Measurements from ENCODE around the gene RAD18.

RAD18 gene

DNA sequence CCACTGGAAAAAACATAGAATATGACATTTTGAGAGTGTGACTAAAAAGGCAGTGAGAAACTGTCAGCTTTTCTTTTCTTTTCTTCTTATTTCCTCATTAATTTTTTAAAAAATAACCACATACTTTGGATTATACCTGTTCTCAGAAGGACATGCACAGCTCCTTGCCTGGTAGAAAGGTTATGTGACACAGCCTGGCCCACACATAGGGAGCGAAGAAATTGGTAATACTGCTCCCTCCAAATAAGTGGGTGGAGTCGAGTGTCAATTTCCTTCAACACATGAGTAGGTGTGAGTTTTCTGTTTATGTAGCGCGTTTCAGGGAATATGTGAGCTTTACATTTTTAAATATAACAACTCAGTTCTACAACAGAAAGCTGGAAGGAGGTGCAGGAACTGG is 28.9 kb upstream of the RAD18 start:
- H3K4me3 ChIP-seq (ENCODE audit: low read length) = no peak overlapping the region
- DNase-seq (ENCODE audit: low read depth) = no peak
- TF ChIP-seq, protein P1, sequence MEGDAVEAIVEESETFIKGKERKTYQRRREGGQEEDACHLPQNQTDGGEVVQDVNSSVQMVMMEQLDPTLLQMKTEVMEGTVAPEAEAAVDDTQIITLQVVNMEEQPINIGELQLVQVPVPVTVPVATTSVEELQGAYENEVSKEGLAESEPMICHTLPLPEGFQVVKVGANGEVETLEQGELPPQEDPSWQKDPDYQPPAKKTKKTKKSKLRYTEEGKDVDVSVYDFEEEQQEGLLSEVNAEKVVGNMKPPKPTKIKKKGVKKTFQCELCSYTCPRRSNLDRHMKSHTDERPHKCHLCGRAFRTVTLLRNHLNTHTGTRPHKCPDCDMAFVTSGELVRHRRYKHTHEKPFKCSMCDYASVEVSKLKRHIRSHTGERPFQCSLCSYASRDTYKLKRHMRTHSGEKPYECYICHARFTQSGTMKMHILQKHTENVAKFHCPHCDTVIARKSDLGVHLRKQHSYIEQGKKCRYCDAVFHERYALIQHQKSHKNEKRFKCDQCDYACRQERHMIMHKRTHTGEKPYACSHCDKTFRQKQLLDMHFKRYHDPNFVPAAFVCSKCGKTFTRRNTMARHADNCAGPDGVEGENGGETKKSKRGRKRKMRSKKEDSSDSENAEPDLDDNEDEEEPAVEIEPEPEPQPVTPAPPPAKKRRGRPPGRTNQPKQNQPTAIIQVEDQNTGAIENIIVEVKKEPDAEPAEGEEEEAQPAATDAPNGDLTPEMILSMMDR (conservative IDR thresholded peaks at IDR 0.05; ENCODE audit: low read depth, low read length) = no peak

DNA sequence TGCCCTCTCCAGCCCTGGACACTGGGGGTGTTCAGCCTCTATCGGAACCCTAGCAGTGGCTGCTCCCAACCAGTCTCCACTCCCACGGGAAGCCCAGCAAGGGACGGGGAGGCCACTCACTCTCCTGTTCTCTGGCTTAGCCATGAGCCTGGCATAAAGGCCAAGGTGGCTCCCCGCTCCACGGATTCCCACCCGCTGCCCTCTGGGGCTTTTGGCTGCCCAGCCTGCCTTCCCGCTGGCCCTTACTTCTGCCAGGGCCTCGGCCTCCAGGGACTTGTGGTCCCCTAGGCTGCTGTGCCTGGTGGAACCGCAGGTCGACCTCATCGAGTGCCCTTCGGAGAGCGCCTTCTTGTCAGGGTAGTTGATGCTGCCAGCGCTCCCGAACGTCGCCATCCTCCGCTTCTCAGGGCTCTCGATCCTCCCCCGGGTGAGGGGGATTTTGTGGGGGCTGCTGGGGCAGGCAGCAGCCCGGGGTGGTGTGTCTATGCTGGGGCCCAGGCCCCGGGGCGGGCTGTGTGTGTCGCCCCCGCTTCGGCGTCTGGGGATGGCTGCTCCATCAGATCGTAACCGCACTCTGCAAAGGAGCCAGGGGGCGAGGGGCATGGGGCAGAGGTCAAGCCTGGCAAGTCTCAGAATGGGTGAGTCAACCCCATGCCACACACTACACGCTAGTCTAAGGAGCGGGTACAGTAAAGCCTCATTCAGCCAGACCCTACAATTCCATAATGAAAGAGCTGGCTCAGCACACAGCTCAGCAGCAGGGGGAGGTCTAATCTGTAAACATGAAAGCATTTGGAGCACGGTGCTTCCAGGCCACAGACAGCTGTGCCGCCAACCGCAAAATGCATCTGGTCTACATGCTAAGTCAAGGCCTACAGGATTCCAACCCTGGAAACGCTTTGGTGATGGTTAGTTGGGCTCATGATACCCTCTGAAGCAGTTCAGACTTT is 27.3 kb upstream of the RAD18 start:
- no peak for DNase-seq (ENCODE audit: low read depth)
- H3K4me3 ChIP-seq (ENCODE audit: low read length) = no peak overlapping the region
- TF ChIP-seq, protein P1 (conservative IDR thresholded peaks at IDR 0.05; ENCODE audit: low read depth, low read length) = no peak

DNA sequence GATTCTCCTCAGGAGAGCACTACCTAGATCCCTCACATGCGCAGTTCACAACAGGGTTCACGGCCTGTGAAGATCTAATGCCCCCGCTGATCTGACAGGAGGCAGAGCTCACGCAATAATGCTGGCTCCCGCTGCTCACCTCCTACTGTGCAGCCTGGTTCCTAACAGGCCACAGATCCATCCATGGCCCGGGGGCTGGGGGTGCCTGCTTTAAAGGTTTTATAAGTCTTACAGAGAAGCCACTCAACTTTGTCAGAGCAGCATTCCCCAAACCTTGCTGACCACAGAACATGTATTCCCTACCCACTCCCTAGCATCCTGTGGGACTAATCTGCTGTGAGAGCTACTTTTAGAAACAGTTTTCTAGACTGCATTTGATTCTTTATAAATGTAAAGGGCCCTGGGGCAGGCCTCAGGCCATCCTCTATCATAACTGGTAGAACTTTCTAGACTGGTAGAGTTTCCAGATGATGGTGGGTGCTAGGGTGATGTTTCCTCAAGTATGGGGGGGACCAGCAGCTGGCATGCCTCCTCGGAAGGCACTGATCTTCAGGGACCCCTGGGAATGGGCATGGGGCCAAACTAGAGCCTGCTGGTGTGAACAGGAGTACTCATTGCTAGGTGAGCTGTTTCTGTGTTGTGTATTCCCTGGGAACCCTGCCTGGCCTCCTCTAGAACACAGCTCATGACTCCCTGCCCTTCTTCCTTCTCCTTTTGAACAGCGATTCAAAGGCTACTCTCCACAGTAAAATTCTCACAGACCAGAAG is 25.7 kb upstream of the RAD18 start:
- TF ChIP-seq, protein P1 (conservative IDR thresholded peaks at IDR 0.05; ENCODE audit: low read depth, low read length) = no peak
- no peak overlapping the region for H3K4me3 ChIP-seq (ENCODE audit: low read length)
- DNase-seq (ENCODE audit: low read depth) = no peak

DNA sequence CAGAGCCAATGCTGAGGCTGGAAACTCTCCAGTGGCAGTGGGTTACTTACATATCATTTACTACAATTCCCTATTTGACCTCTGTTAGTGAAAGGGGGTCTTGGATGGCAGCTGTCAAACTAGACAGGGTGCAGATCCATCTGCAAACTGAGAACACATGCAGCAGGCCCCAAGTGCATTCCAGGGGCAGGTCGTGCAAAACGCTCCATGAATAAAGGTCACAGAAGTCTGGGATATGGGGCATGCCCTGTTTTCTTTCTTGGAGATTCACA is 25.0 kb upstream of the RAD18 start:
- TF ChIP-seq, protein P1 (conservative IDR thresholded peaks at IDR 0.05; ENCODE audit: low read depth, low read length) = no peak

DNA sequence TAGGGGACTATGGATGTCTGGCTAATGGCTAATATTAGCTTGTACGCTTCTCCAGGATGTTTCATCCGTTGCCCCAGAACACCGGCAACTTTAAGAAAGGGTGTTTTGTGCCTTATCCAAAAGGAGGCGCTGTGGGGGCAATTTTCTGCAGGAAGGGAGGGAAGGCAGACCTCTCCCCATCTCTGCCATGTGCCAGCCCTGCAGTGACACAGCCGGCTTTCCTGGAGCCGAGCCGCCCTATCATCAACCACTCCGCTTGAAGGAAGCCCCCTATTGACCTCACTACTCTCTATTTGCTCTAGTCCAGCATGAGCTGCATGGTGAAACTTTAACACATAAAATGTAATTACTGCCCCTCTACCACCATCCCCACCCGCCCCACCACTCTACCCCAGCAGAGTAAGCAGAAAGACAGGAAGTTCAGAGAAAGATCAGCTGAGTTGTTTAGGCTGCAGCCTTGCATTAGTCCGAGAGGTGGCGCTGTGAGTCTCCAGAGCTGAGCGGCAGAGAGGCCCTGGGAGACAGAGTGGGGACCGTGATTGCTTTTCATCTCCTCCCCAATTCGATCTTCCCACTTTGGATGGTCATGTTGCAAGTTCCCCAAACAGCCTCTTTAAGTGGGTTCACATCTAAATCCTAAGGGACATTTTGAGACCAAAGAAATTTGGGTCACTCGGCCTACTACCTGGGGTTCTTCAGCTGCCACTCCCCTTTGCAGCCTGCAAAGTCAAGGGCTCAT is 24.5 kb upstream of the RAD18 start:
- TF ChIP-seq, protein P1 (conservative IDR thresholded peaks at IDR 0.05; ENCODE audit: low read depth, low read length) = peak; percentile 90
- DNase-seq (ENCODE audit: low read depth) = no peak
- H3K4me3 ChIP-seq (ENCODE audit: low read length) = no peak overlapping the region

More for the DNA sequence above, 25.0 kb upstream of the RAD18 start:
- DNase-seq (ENCODE audit: low read depth) = no peak
- no peak overlapping the region for H3K4me3 ChIP-seq (ENCODE audit: low read length)

DNA sequence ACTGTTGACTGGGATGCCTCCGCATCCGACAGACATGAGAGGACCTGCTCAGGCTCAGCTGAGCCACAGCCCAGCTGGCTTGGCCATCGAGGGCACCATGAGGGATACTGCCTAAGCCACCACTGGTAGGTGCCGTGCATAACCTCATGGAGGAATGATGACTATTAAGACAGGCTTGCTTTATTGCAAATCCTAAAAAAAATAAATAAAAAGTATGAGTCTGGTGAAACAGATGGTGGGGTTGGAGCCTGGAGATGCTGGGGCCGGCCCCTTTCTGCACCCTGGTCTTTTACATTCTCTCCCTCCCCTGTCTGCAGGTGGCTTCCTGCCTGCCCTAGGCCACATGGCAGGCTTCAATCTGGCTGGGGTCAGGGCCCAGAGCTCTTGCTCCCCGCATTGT is 24.0 kb upstream of the RAD18 start:
- no peak overlapping the region for H3K4me3 ChIP-seq (ENCODE audit: low read length)
- TF ChIP-seq, protein P1 (conservative IDR thresholded peaks at IDR 0.05; ENCODE audit: low read depth, low read length) = no peak
- DNase-seq (ENCODE audit: low read depth) = no peak

All from retinal pigment epithelial cell (primary cell).